Common myeloid progenitor, CD34-positive (primary cell): ENCODE measurements around the gene MAN1C1.

ENCODE experiments used
- CTCF ChIA-PET: fragments of 350-600 bp; sonication (Branson Sonifier 250); formaldehyde crosslinking; loops from one replicate; lab custom pipeline; 2021; ENCODE audit warnings: antibody characterized with exemption; lab: Charles Lee
- POLR2A ChIA-PET: fragments of 350-600 bp; sonication (Branson Sonifier 250); formaldehyde crosslinking; loops from one replicate; lab custom pipeline; 2021; ENCODE audit warnings: antibody characterized with exemption; lab: Charles Lee
- DNase-seq, 3 donors: peaks; one replicate each; pipeline versions ENCODE4 v3.0.0 to v3.0.0-alpha.2; 2013
- H3K27ac ChIP-seq, 2 experiments: 1 replicate in 1 of 2; 2 replicates in 1 of 2; pipeline ENCODE4 v1.7.0; 2013; ENCODE audit warnings: inconsistent platforms in 2 of 2, low read length in 2 of 2, mild to moderate bottlenecking in 2 of 2, low read depth in 1 of 2, moderate library complexity in 1 of 2; ENCODE audit not compliant: severe bottlenecking in 2 of 2, insufficient read depth in 1 of 2, poor library complexity in 1 of 2
- H3K27me3 ChIP-seq, 5 experiments: replicated peaks in 2 of 5; 1 replicate in 3 of 5; 2 replicates in 2 of 5; pipeline versions ENCODE4 v1.6.1 to v1.7.0; 2013; ENCODE audit warnings: low read length in 4 of 5, mild to moderate bottlenecking in 2 of 5, moderate library complexity in 2 of 5, inconsistent platforms in 1 of 5; ENCODE audit not compliant: insufficient read depth in 5 of 5, control insufficient read depth in 4 of 5
- H3K36me3 ChIP-seq, 4 experiments: 1 replicate in 2 of 4; 2 replicates in 2 of 4; pipeline versions ENCODE4 v1.6.1 to v1.7.0; 2013; ENCODE audit warnings: low read length in 3 of 4, control low read depth in 1 of 4, mild to moderate bottlenecking in 1 of 4; ENCODE audit not compliant: control insufficient read depth in 4 of 4, insufficient read depth in 4 of 4
- H3K4me1 ChIP-seq, 4 experiments: 1 replicate in 3 of 4; 2 replicates in 1 of 4; pipeline versions ENCODE4 v1.6.1 to v1.7.1; 2013; ENCODE audit warnings: low read length in 3 of 4, mild to moderate bottlenecking in 3 of 4, control low read depth in 1 of 4, inconsistent platforms in 1 of 4, moderate library complexity in 1 of 4; ENCODE audit not compliant: control insufficient read depth in 4 of 4, insufficient read depth in 4 of 4; ENCODE audit errors: control extremely low read depth in 1 of 4
- H3K4me3 ChIP-seq, 7 experiments: 1 replicate in 4 of 7; 2 replicates in 3 of 7; pipeline versions ENCODE4 v1.5.1 to v1.7.0; 2013; ENCODE audit warnings: mild to moderate bottlenecking in 7 of 7, low read length in 6 of 7, moderate library complexity in 6 of 7, inconsistent platforms in 2 of 7, low read depth in 2 of 7, control low read depth in 1 of 7; ENCODE audit not compliant: insufficient read depth in 4 of 7, control insufficient read depth in 1 of 7; ENCODE audit errors: extremely low read depth in 1 of 7
- H3K9me3 ChIP-seq, 5 experiments: 1 replicate in 4 of 5; 2 replicates in 1 of 5; pipeline versions ENCODE4 v1.6.1 to v1.7.1; 2013; ENCODE audit warnings: low read length in 4 of 5, mild to moderate bottlenecking in 2 of 5, inconsistent platforms in 1 of 5, low read depth in 1 of 5, moderate library complexity in 1 of 5; ENCODE audit not compliant: control insufficient read depth in 4 of 5, insufficient read depth in 2 of 5; ENCODE audit errors: control extremely low read depth in 1 of 5
- WGBS: methylation state at CpG from one replicate; pipeline ENCODE4 v1.1.5; 2013; ENCODE audit not compliant: insufficient coverage; 5-methylcytosine and 5-hydroxymethylcytosine counted together

MAN1C1 gene

DNA sequence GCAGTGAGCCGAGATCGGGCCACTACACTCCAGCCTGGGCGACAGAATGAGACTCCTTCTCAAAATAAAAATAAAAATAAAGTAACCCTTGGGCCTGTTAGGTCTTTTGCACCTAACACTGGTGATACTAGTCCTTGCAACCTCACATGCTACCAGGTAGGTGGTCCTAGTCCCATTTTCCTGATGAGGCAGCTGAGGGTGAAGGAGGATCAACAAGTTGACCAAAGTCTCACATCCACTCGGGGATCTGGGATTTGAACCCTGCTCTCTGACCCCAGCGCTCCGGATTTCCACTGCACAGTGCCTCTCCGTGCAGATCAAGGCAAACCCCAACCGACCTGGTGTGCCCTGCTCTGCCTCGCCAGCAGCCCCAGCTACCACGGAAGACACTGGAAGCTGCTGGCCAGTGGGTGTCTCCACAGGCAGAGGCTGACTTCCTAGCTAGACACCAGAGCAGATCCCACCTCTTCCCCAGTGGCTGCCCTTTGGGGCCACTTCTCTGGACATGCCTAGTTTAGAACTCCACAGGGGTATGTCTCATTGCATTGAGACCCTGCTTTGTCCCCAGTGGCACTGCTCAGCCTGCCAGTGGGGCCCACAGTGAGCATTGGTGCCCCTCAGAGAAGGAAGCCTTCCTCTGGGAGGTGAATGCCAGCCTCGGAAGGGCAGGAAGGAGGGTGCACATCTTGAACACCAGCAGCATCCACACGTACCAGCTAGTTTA is 45.6 kb upstream of the MAN1C1 start:
- H3K4me1 ChIP-seq, result peaks cover 0 to 7% (median 4%) of the 10 kb centered on the region in 4 experiments
- no peak overlapping the region for H3K4me3 ChIP-seq
- no peak overlapping the region for H3K27ac ChIP-seq
- no peak for DNase-seq
- CTCF ChIA-PET, result interaction anchor here (0.9 to 2.8 kb wide), 6 partner anchors 10 to 32 kb away, joined by 3 to 15 read pairs (median 6); no protein-coding TSS in a partner anchor
- 96% methylated on average over 10 of the region's 12 CpGs for WGBS
- peaks cover 0 to 5% (median 2%) of the 10 kb centered on the region in 4 experiments for H3K36me3 ChIP-seq
- POLR2A ChIA-PET, result no interaction called here
- H3K9me3 ChIP-seq, result no peaks in the 10 kb centered on the region
- H3K27me3 ChIP-seq, result no peaks in the 10 kb centered on the region

DNA sequence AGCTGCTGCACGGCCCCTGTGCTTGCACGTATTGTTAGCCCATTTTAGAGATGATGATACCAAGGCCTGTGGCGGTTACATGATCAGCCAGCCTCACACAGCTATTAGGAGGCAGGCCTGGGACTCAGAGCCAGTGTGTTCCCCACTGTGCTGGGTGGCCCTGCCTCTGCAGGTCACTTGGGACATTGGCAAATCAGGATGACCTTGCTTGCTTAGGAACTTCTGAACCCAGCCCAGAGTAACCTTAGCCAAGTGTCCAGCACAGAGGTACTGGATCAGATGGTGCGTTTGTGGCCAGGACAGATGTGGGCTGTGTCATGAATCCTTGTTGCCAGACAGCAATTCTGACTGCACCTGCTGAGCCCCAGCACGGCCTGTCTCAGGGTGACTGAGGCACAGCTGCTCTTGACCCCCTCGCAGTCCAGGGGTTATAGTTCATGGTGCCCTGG is 45.0 kb upstream of the MAN1C1 start:
- Histone ChIP-seq H3K4me3 (no peak overlapping the region), H3K36me3 (peaks cover 0 to 5% (median 2%) of the 10 kb centered on the region in 4 experiments), H3K9me3 (no peaks in the 10 kb centered on the region), H3K27ac (no peak overlapping the region), H3K4me1 (peaks cover 0 to 3% (median 2%) of the 10 kb centered on the region in 4 experiments), H3K27me3 (no peaks in the 10 kb centered on the region)
- CTCF ChIA-PET, result interaction anchor here (0.7 to 2.8 kb wide), 9 partner anchors 10 to 166 kb away, joined by 3 to 15 read pairs (median 5); no protein-coding TSS in a partner anchor
- 95% methylated on average over 6 of the region's 6 CpGs for WGBS
- POLR2A ChIA-PET, result no interaction called here
- no peak for DNase-seq

DNA sequence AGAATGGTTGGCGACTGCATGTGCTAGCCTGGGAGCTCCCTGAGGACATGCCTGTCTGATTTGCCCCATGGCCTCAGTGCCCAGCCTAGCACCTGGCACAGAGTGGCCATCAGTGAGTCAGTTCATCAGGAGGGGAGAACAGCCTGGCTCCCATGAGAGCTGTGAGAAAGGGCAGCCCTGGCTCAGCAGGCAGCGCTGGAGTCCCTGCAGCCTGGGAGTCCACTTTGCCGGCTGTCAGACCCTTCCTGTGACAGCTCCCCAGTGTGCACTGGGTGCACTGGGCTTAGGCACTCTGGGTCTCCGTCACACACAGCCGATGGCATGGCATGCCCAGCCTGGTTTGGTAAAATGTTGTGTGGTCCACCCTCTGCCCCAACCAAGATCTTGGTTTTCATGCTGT is 44.5 kb upstream of the MAN1C1 start:
- peaks cover 0 to 2% (median 0%) of the 10 kb centered on the region in 4 experiments for H3K4me1 ChIP-seq
- H3K9me3 ChIP-seq, result no peaks in the 10 kb centered on the region
- H3K27ac ChIP-seq, result no peak overlapping the region
- WGBS, result 91% methylated on average over 3 of the region's 5 CpGs
- ChIA-PET CTCF (interaction anchor here (0.6 to 2.8 kb wide), 16 partner anchors 8 to 238 kb away, joined by 3 to 15 read pairs (median 4); no protein-coding TSS in a partner anchor), POLR2A (interaction anchor here (1.2 kb wide), 1 partner anchor 23 kb away, joined by 3 read pairs; no protein-coding TSS in a partner anchor)
- H3K36me3 ChIP-seq, result peaks cover 0 to 3% (median 2%) of the 10 kb centered on the region in 4 experiments
- DNase-seq, result no peak
- H3K27me3 ChIP-seq, result no peaks in the 10 kb centered on the region
- no peak overlapping the region for H3K4me3 ChIP-seq

DNA sequence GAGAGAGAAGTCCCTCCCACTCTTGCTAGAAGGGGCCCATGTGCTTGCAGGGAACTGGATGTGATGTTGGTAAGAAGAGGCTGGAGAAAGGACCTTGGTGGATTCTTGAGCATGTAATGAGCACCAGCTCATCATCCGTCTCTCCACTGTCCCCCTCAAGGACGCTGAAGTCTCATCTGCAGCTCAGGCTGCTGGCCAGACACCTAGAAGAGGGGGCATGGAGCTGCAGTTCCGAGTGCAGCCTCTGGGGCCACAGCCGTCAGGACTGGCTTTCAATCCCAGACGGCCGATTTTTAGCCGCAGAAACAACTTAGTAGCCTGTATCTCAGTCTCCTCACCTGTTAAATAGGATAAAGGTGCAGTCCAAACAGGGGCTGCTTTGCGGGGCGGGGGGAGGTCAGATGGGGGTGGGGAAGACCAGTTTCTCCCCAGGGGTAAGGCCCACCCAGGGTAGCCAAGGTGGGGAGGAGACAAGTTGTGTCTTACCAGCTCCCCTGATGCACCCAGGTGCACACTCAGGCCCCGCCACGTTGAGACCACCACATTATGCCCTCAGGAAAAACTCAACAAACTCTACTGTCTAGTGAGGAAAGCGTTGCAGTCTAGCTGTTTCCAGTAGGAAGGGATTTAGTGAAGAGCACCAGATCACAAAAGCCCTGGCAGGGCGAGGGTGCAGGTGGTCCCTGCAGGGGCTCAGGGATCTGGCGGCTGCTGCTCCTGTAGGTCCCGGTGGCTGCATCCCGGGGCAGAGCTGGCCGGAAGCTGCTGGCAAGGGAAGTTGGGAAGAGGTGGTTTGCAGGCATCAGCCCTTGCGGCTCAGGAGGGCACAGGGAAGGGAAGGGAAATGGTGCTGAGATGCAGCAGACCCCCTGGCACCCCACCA is 43.6 kb upstream of the MAN1C1 start:
- peaks cover 0 to 2% (median 0%) of the 10 kb centered on the region in 4 experiments for H3K4me1 ChIP-seq
- H3K4me3 ChIP-seq, result no peak overlapping the region
- peaks cover 0 to 1% (median 0%) of the 10 kb centered on the region in 5 experiments for H3K27me3 ChIP-seq
- POLR2A ChIA-PET, result interaction anchor here (1.2 kb wide), 1 partner anchor 24 kb away, joined by 3 read pairs; no protein-coding TSS in a partner anchor
- peaks cover 0 to 3% (median under 1%) of the 10 kb centered on the region in 4 experiments for H3K36me3 ChIP-seq
- CTCF ChIA-PET, result interaction anchor here (0.6 to 2.8 kb wide), 19 partner anchors 8 to 237 kb away, joined by 3 to 15 read pairs (median 3); no protein-coding TSS in a partner anchor
- DNase-seq, result peak; percentile 25 to 66 (median 58)
- H3K27ac ChIP-seq, result no peak overlapping the region
- no peaks in the 10 kb centered on the region for H3K9me3 ChIP-seq
- 39% methylated on average over 17 of the region's 18 CpGs for WGBS

DNA sequence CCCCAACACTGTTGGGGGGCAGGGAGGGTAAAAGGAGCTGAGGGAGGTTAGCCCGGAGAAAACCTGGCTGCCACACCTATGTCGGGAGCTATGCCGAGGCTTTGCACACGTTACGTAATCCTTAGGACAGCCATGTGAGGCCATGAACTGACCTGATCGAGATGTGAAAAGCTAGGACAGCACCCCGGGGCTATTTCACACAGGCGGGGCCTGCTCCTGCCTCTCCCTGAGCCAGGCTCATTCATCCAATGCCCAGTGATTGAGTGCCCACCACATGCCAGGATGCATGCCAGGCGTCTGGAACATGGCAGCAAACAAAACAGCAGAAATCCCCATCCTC is 43.0 kb upstream of the MAN1C1 start:
- no peak overlapping the region for H3K27ac ChIP-seq
- H3K36me3 ChIP-seq, result peaks cover 0 to 3% (median under 1%) of the 10 kb centered on the region in 4 experiments
- peaks cover 0 to 2% (median 0%) of the 10 kb centered on the region in 4 experiments for H3K4me1 ChIP-seq
- H3K27me3 ChIP-seq, result peaks cover 0 to 1% (median 0%) of the 10 kb centered on the region in 5 experiments
- 90% methylated on average over 8 of the region's 9 CpGs for WGBS
- CTCF ChIA-PET, result interaction anchor here (0.8 to 2.8 kb wide), 12 partner anchors 8 to 236 kb away, joined by 3 to 15 read pairs (median 4); no protein-coding TSS in a partner anchor
- no peaks in the 10 kb centered on the region for H3K9me3 ChIP-seq
- POLR2A ChIA-PET, result no interaction called here
- no peak overlapping the region for H3K4me3 ChIP-seq
- DNase-seq, result no peak

DNA sequence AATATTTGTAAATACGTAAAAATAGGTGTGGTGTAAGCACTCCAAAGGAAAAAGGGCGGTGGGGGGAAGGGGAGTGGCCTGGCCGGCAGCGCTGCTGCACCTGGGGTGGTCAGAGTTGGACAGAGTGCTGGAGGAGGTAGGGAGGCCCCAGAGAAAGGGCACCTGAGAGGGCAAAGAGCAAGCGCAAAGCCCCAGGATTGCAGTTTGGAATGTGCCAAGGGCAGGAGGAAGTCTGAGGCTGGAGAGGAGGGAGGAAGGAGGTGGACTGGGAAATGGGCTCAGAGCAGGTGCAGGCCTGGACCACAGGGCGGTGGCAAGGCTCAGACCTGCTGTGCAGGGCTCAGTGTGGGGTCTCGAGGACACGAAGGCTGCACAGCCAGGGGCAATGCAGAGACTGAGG is 42.6 kb upstream of the MAN1C1 start:
- Histone ChIP-seq H3K9me3 (no peaks in the 10 kb centered on the region), H3K27ac (no peak overlapping the region), H3K36me3 (peaks cover 0 to 2% (median under 1%) of the 10 kb centered on the region in 4 experiments), H3K27me3 (peaks cover 0 to 1% (median 0%) of the 10 kb centered on the region in 5 experiments), H3K4me1 (peaks cover 0 to 2% (median 0%) of the 10 kb centered on the region in 4 experiments), H3K4me3 (no peak overlapping the region)
- no peak for DNase-seq
- ChIA-PET POLR2A (no interaction called here), CTCF (interaction anchor here (0.8 to 2.1 kb wide), 6 partner anchors 9 to 214 kb away, joined by 3 to 9 read pairs (median 3); no protein-coding TSS in a partner anchor)
- 95% methylated on average over 8 of the region's 8 CpGs for WGBS
